Pancreas (tissue), 10 donors: Measurements from ENCODE around the gene DPP3. TPM values are rescaled to one million over a fixed set of nuclear protein-coding genes. Genes with fewer than 3 reads are reported as not detected.

Experiments
- ATAC-seq, 4 donors: fragments of 200-7000 bp; cut with Tn5 transposase; one replicate each; pipeline versions ENCODE4 v1.8.0 to v1.9.1; 2020; ENCODE audit warnings: mild to moderate bottlenecking in 4 of 4, moderate library complexity in 4 of 4
- DNase-seq, 6 donors: peaks; one replicate each; pipeline ENCODE4 v3.0.0-alpha.2; 2020
- FAIRE-seq: peaks from 2 replicates; lab custom pipeline; 2012; peaks lifted over from hg19 to GRCh38; lab: Jason Lieb, UNC
- H3K27ac ChIP-seq, 4 donors: fragments of 200-600 bp; sonication (generic); 1 replicate in 3 of 4; 2 replicates in 1 of 4; pipeline versions ENCODE4 v1.5.0 to v1.8.0; 2020
- H3K27me3 ChIP-seq, 4 donors: fragments of 200-600 bp; one replicate each; pipeline ENCODE4 v1.8.0; 2021
- H3K36me3 ChIP-seq, 3 donors: fragments of 200-600 bp; sonication (generic) in 1 of 3; one replicate each; pipeline versions ENCODE4 v1.5.0 to v1.8.0; 2020 to 2021
- H3K4me1 ChIP-seq, 3 donors: fragments of 200-600 bp; one replicate each; pipeline ENCODE4 v1.8.0; 2021
- H3K4me3 ChIP-seq, 4 donors: fragments of 200-600 bp; sonication (generic) in 2 of 4; one replicate each; pipeline versions ENCODE4 v1.5.0 to v1.8.0; 2020 to 2021
- H3K9me3 ChIP-seq, 4 donors: fragments of 200-600 bp; one replicate each; pipeline ENCODE4 v1.8.0; 2021
- CTCF ChIP-seq, 4 donors: fragments of 200-600 bp; sonication (generic) in 3 of 4; IDR thresholded peaks; one replicate each; pipeline versions ENCODE4 v1.5.0 to v1.8.0; 2021; ENCODE audit warnings: antibody characterized with exemption in 4 of 4
- WGBS, 2 donors: extraction: QIAGEN DNeasy Blood & Tissue Kit; methylation state at CpG; one replicate each; pipeline ENCODE4 v1.1.7; 2013; 5-methylcytosine and 5-hydroxymethylcytosine counted together
- intact Hi-C, 3 donors: fragments of 100-400 bp; cut with DNase I; formaldehyde crosslinking; loops; one replicate each; pipeline versions ENCODE4 v1.11.1 to v1.14.2; 2022
- polyA plus RNA-seq, 2 donors: library from polyadenylated mRNA; stranded (reverse); fragments of 200-250 nt; gene quantifications; one replicate each; pipeline ENCODE4 v1.2.3, GENCODE V29; 2013
- total RNA-seq, 6 donors: library from RNA; stranded (reverse); fragmentation: NEBNext Ultra II Directional in 4 of 6; extraction: Animal tissue kit (Norgen Biotek cat#: 25700) in 4 of 6; gene quantifications; one replicate each; pipeline versions ENCODE4 v1.2.1 to v1.2.4, GENCODE V29; 2021 to 2023
- donor health status: healthy with polysubstance abuse.
- donor health status: DM: no; HTN: no; CAD: no; lungs with moderate emphysema.
- donor health status: DM: no; HTN: no; CAD: no.
- donor health status: control.
- donor health status: control.
- donor health status: Bipolar disorder and iron deficiency.
- donor health status: DM: yes; HTN: yes; CAD: no.
- donor health status: DM: no; HTN: no; CAD: no.
- donor health status: DM: no; HTN: no; CAD: no.
- donor health status: DM: yes; HTN: yes; CAD: no.

The DPP3 gene
- total and polyA plus RNA-seq, 8 donors, result 8.5 to 27.0 (median 20.7) TPM

- intact Hi-C loops, result no loop called here
- Histone ChIP-seq H3K4me1 (no peaks in the 10 kb centered on the region), H3K27ac (no peak overlapping the region), H3K36me3 (peaks cover 0 to 13% (median 0%) of the 10 kb centered on the region in 3 donors), H3K4me3 (no peak overlapping the region), H3K27me3 (no peaks in the 10 kb centered on the region), H3K9me3 (no peaks in the 10 kb centered on the region)
- TF ChIP-seq CTCF (IDR thresholded peaks at IDR 0.05), result no peak
- FAIRE-seq (no peak), DNase-seq (no peak), ATAC-seq (peak in 1 of 4 donors; percentile 12)
- WGBS, 2 donors, result 93 to 98% methylated on average over 17 of the region's 17 CpGs
These were observed 15.2 kb downstream of the DPP3 start for GRCh38 chr11:66495401-66495854.

GRCh38 chr11:66497206-66497605 lies 17.0 kb downstream of the DPP3 start:
- intact Hi-C loops, result no loop called here
- H3K36me3 ChIP-seq, result peaks cover 0 to 14% (median 0%) of the 10 kb centered on the region in 3 donors
- ATAC-seq (no peak), FAIRE-seq (no peak), DNase-seq (peak in 1 of 6 donors; percentile 62)
- no peak for TF ChIP-seq CTCF (IDR thresholded peaks at IDR 0.05)
- no peaks in the 10 kb centered on the region for H3K27me3 ChIP-seq
- no peaks in the 10 kb centered on the region for H3K9me3 ChIP-seq
- no peak overlapping the region for H3K27ac ChIP-seq
- no peak overlapping the region for H3K4me3 ChIP-seq
- WGBS, 2 donors, result 96 to 97% methylated on average over 16 of the region's 16 CpGs
- H3K4me1 ChIP-seq, result no peaks in the 10 kb centered on the region

- H3K27ac ChIP-seq, result no peak overlapping the region
- no peaks in the 10 kb centered on the region for H3K4me1 ChIP-seq
- ATAC-seq (no peak), FAIRE-seq (no peak), DNase-seq (peak in 1 of 6 donors; percentile 5)
- no peak for TF ChIP-seq CTCF (IDR thresholded peaks at IDR 0.05)
- intact Hi-C loops, result no loop called here
- 92 to 95% methylated on average over 5 of the region's 5 CpGs for WGBS, 2 donors
- no peaks in the 10 kb centered on the region for H3K9me3 ChIP-seq
- H3K27me3 ChIP-seq, result no peaks in the 10 kb centered on the region
- H3K36me3 ChIP-seq, result peaks cover 0 to 7% (median 0%) of the 10 kb centered on the region in 3 donors
- no peak overlapping the region for H3K4me3 ChIP-seq
These were observed 18.3 kb downstream of the DPP3 start for GRCh38 chr11:66498506-66498905.

- H3K4me1 ChIP-seq, result no peaks in the 10 kb centered on the region
- H3K4me3 ChIP-seq, result no peak overlapping the region
- peaks cover 0 to 2% (median 0%) of the 10 kb centered on the region in 3 donors for H3K36me3 ChIP-seq
- no peaks in the 10 kb centered on the region for H3K27me3 ChIP-seq
- no peak for FAIRE-seq
- no peaks in the 10 kb centered on the region for H3K9me3 ChIP-seq
- ATAC-seq, result no peak
- TF ChIP-seq CTCF (IDR thresholded peaks at IDR 0.05), result no peak
- H3K27ac ChIP-seq, result no peak overlapping the region
- intact Hi-C loops, result no loop called here
- WGBS, 2 donors, result 0 to 89% methylated on average over 1 of the region's 1 CpG
- no peak for DNase-seq
These were observed 25.1 kb downstream of the DPP3 start for GRCh38 chr11:66505276-66505816.

GRCh38 chr11:66509131-66509561 lies 28.9 kb downstream of the DPP3 start:
- H3K27me3 ChIP-seq, result no peaks in the 10 kb centered on the region
- DNase-seq (no peak), ATAC-seq (no peak), FAIRE-seq (no peak)
- no peak overlapping the region for H3K4me3 ChIP-seq
- no peaks in the 10 kb centered on the region for H3K36me3 ChIP-seq
- no peaks in the 10 kb centered on the region for H3K9me3 ChIP-seq
- intact Hi-C loops, result no loop called here
- no peak for TF ChIP-seq CTCF (IDR thresholded peaks at IDR 0.05)
- no peak overlapping the region for H3K27ac ChIP-seq
- peaks cover 0 to 13% (median 6%) of the 10 kb centered on the region in 3 donors for H3K4me1 ChIP-seq
- 86 to 90% methylated on average over 7 of the region's 7 CpGs for WGBS, 2 donors
